HG03025 (cell line): ENCODE data around the gene RPE.

Experiments used
- ATAC-seq: cut with Tn5 transposase; IDR thresholded peaks from one replicate; pipeline ENCODE4 v1.9.1; 2021; ENCODE audit warnings: mild to moderate bottlenecking, moderate library complexity; ENCODE audit not compliant: unreplicated experiment, low FRiP score

Gene RPE

GRCh38 chr2:210002158-210003157 is at the start of gene RPE:
RPE (plus strand) TSS chr2:210002638; CDS start chr2:210002662, 24 bp downstream.
- ATAC-seq = peak; percentile 100

GRCh38 chr2:209956271-209956670 is 46.2 kb upstream of the RPE start:
- ATAC-seq = no peak

GRCh38 chr2:209958016-209958415 is 44.4 kb upstream of the RPE start:
- no peak for ATAC-seq

GRCh38 chr2:209960045-209960444 is 42.4 kb upstream of the RPE start:
- ATAC-seq = no peak

- ATAC-seq = peak; percentile 79
These were observed 41.5 kb upstream of the RPE start for GRCh38 chr2:209960676-209961630.

GRCh38 chr2:209965723-209966122 is 36.7 kb upstream of the RPE start:
- ATAC-seq = no peak

GRCh38 chr2:209969692-209970091 is 32.7 kb upstream of the RPE start:
- ATAC-seq = no peak

- no peak for ATAC-seq
These were observed 32.2 kb upstream of the RPE start for GRCh38 chr2:209970271-209970670.

- no peak for ATAC-seq
These were observed 31.7 kb upstream of the RPE start for GRCh38 chr2:209970711-209971110.

GRCh38 chr2:209973328-209973727 is 29.1 kb upstream of the RPE start:
- ATAC-seq = no peak

GRCh38 chr2:209974576-209974975 is 27.9 kb upstream of the RPE start:
- ATAC-seq = no peak

GRCh38 chr2:209976698-209977385 is 25.6 kb upstream of the RPE start:
- no peak for ATAC-seq

- ATAC-seq = peak; percentile 55
These were observed 24.8 kb upstream of the RPE start for GRCh38 chr2:209977386-209978239.

- no peak for ATAC-seq
These were observed 18.1 kb upstream of the RPE start for GRCh38 chr2:209984291-209984690.

GRCh38 chr2:209985874-209986273 is 16.6 kb upstream of the RPE start:
- ATAC-seq = no peak

GRCh38 chr2:209986415-209986814 is 16.0 kb upstream of the RPE start:
- ATAC-seq = no peak

- ATAC-seq = no peak
These were observed 14.4 kb upstream of the RPE start for GRCh38 chr2:209988010-209988409.

- ATAC-seq = no peak
These were observed 11.6 kb upstream of the RPE start for GRCh38 chr2:209990838-209991237.

- ATAC-seq = no peak
These were observed 8.5 kb upstream of the RPE start for GRCh38 chr2:209993968-209994367.

- ATAC-seq = no peak
These were observed 3.8 kb upstream of the RPE start for GRCh38 chr2:209998596-209998995.
